ENCODE measurements around the gene CNNM2.

The CNNM2 gene

GRCh38 chr10:103077491-103078308, 159.6 kb downstream of the CNNM2 start:
- DNase-seq: no peak

- DNase-seq: no peak
Measured at GRCh38 chr10:103078309-103078615, 160.2 kb downstream of the CNNM2 start.

GRCh38 chr10:103078676-103079075, 160.6 kb downstream of the CNNM2 start:
- DNase-seq: no peak

- no peak for DNase-seq
Measured at GRCh38 chr10:103079100-103079499, 161.0 kb downstream of the CNNM2 start.

GRCh38 chr10:103079946-103080345, 161.9 kb downstream of the CNNM2 start:
- DNase-seq: no peak

- DNase-seq: no peak
Measured at GRCh38 chr10:103080891-103081581, 162.9 kb downstream of the CNNM2 start.

- DNase-seq: no peak
Measured at GRCh38 chr10:103082683-103083082, 164.6 kb downstream of the CNNM2 start.

- DNase-seq: no peak
Measured at GRCh38 chr10:103083266-103083976, 165.3 kb downstream of the CNNM2 start.

- no peak for DNase-seq
Measured at GRCh38 chr10:103083977-103084320, 165.9 kb downstream of the CNNM2 start.

- DNase-seq: no peak
Measured at GRCh38 chr10:103086261-103086660, 168.2 kb downstream of the CNNM2 start.

- no peak for DNase-seq
Measured at GRCh38 chr10:103086799-103087198, 168.7 kb downstream of the CNNM2 start.

GRCh38 chr10:103089493-103089892, 171.4 kb downstream of the CNNM2 start:
- no peak for DNase-seq

GRCh38 chr10:103090911-103091310, 172.8 kb downstream of the CNNM2 start:
- DNase-seq: no peak

- no peak for DNase-seq
Measured at GRCh38 chr10:103095005-103095404, 176.9 kb downstream of the CNNM2 start.

GRCh38 chr10:103096130-103096529, 178.0 kb downstream of the CNNM2 start:
- no peak for DNase-seq

- no peak for DNase-seq
Measured at GRCh38 chr10:103098240-103098639, 180.1 kb downstream of the CNNM2 start.

- no peak for DNase-seq
Measured at GRCh38 chr10:103100620-103101019, 182.5 kb downstream of the CNNM2 start.

GRCh38 chr10:103102195-103102594, 184.1 kb downstream of the CNNM2 start:
- no peak for DNase-seq

GRCh38 chr10:103103989-103104388, 185.9 kb downstream of the CNNM2 start:
- DNase-seq: no peak

- DNase-seq: no peak
Measured at GRCh38 chr10:103104721-103105120, 186.6 kb downstream of the CNNM2 start.

GRCh38 chr10:103105462-103105861, 187.4 kb downstream of the CNNM2 start:
- no peak for DNase-seq

GRCh38 chr10:103106539-103106938, 188.4 kb downstream of the CNNM2 start:
- DNase-seq: no peak

GRCh38 chr10:103109821-103110220, 191.7 kb downstream of the CNNM2 start:
- DNase-seq: no peak

GRCh38 chr10:103110407-103110806, 192.3 kb downstream of the CNNM2 start:
- no peak for DNase-seq
